Right cardiac atrium (tissue), 5 donors: ENCODE data around the gene TNNI3K. TPM values are rescaled to one million over a fixed set of nuclear protein-coding genes. Genes with fewer than 3 reads are reported as not detected.

Experiments used
- ATAC-seq, 2 donors: fragments of 200-7000 bp; cut with Tn5 transposase; one replicate each; pipeline versions ENCODE4 v1.8.0 to v1.9.1; 2020; ENCODE audit warnings: moderate library complexity in 2 of 2, mild to moderate bottlenecking in 1 of 2
- DNase-seq, 3 donors: peaks; one replicate each; pipeline ENCODE4 v3.0.0-alpha.2; 2020
- H3K27ac ChIP-seq: one replicate; pipeline ENCODE4 v1.5.1; 2013; ENCODE audit warnings: mild to moderate bottlenecking, low read length, control low read depth, moderate library complexity
- H3K27me3 ChIP-seq: one replicate; pipeline ENCODE4 v1.6.1; 2013; ENCODE audit not compliant: control insufficient read depth, insufficient read depth
- H3K4me1 ChIP-seq: one replicate; pipeline ENCODE4 v1.6.1; 2013; ENCODE audit warnings: low read length; ENCODE audit not compliant: control insufficient read depth, insufficient read depth
- H3K4me3 ChIP-seq: one replicate; pipeline ENCODE4 v1.5.1; 2013; ENCODE audit warnings: low read length, control low read depth
- H3K9me3 ChIP-seq: one replicate; pipeline ENCODE4 v1.6.1; 2013; ENCODE audit warnings: low read length; ENCODE audit not compliant: control insufficient read depth
- WGBS: extraction: QIAGEN DNeasy Blood & Tissue Kit; methylation state at CpG from one replicate; pipeline ENCODE4 v1.1.7; 2013; 5-methylcytosine and 5-hydroxymethylcytosine counted together
- intact Hi-C, 4 donors: fragments of 100-400 bp; cut with DNase I; formaldehyde crosslinking; loops; one replicate each; pipeline versions ENCODE4 v1.11.0 to v1.14.0; 2022 to 2023
- polyA plus RNA-seq: library from polyadenylated mRNA; stranded (reverse); fragments of 200-250 nt; gene quantifications from one replicate; pipeline ENCODE4 v1.2.3, GENCODE V29; 2013
- total RNA-seq, 4 donors: library from RNA; stranded (reverse); fragmentation: NEBNext Ultra II Directional; extraction: Animal tissue kit (Norgen Biotek cat#: 25700); gene quantifications; one replicate each; pipeline ENCODE4 v1.2.1, GENCODE V29; 2021
- donor health status: healthy with polysubstance abuse.
- donor health status: DM: no; HTN: yes; CAD: no.
- donor health status: DM: no; HTN: no; CAD: no.
- donor health status: DM: no; HTN: yes; CAD: no; lungs with severe emphysema.
- donor health status: DM: yes; HTN: yes; CAD: no.

Gene TNNI3K
- total and polyA plus RNA-seq, 5 donors = 34.3 to 78.4 (median 51.7) TPM

DNA sequence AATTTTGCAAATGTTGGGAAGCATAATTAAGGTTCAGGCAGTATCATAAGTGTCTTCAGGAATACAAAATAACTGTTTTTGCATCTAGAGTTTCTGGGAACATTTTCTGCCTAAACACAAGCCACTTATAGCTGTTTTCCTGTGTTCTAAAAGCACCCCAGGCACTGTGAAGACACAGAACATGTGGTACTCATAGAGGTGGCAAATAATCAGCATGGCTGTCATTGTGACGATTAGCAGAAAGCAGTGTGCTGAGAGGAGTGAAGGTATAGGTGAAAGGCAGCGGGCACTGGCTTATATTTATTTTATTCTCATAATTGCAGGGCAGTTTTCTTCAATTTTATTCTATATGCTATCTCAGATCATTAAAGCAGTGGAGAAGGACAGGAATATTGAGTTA is 157.7 kb downstream of the TNNI3K start:
- Histone ChIP-seq H3K9me3 (no peaks in the 10 kb centered on the region), H3K27ac (no peak overlapping the region), H3K4me3 (no peak overlapping the region), H3K4me1 (peaks cover 6% of the 10 kb centered on the region), H3K27me3 (no peaks in the 10 kb centered on the region)
- peak; percentile 46 to 68 for ATAC-seq
- DNase-seq = no peak
- 55% methylated on average over 2 of the region's 2 CpGs for WGBS
- intact Hi-C loops = no loop called here

DNA sequence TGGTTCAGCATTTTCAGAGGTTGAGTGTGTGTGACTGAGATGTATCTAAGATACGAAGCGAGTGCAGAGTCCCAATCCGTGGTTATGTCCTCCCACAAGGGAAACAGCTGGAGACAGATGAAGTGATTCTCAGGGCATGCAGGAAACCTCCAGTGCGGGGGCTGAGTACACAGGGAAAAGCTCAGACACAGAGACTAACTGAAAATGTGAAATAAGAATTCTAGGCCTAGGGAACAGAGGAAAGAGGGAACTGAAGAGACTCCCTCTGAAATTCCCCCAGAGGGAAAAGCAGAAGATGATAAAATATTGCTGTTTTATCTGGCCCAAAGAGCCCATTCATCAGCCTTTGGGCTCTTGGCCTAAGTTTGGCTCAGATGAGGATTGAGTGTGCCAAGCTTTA is 160.4 kb downstream of the TNNI3K start:
- Histone ChIP-seq H3K27me3 (no peaks in the 10 kb centered on the region), H3K9me3 (no peaks in the 10 kb centered on the region), H3K4me3 (no peak overlapping the region), H3K4me1 (peaks cover 6% of the 10 kb centered on the region), H3K27ac (no peak overlapping the region)
- WGBS = 21% methylated on average over 4 of the region's 4 CpGs
- ATAC-seq = peak in 1 of 2 donors; percentile 35
- DNase-seq = peak in 1 of 3 donors; percentile 8
- intact Hi-C loops = no loop called here

DNA sequence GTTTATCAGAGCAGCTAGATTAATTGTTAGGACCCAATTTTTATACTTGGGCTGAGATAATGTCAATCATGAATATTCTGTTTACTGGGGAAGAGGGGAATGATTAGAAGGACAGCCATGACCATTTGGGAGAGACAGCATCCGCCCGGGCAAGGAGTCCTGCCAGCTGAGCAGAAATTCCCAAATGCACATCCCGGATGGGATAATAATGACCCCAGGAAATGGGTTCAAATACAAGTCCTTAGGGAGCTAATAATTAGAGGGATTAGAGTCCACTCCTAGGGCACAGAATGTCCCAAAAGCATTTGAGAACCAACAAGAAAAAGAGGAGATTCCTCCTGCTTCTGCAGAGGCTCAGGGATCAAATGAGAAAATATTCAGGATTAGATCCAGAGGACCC is 161.3 kb downstream of the TNNI3K start:
- H3K4me3 ChIP-seq = no peak overlapping the region
- no peaks in the 10 kb centered on the region for H3K9me3 ChIP-seq
- DNase-seq = peak in 2 of 3 donors; percentile 40 to 45
- WGBS = 40% methylated on average over 3 of the region's 3 CpGs
- H3K4me1 ChIP-seq = peaks cover 6% of the 10 kb centered on the region
- H3K27ac ChIP-seq = no peak overlapping the region
- peak; percentile 35 to 58 for ATAC-seq
- intact Hi-C loops = no loop called here
- no peaks in the 10 kb centered on the region for H3K27me3 ChIP-seq

DNA sequence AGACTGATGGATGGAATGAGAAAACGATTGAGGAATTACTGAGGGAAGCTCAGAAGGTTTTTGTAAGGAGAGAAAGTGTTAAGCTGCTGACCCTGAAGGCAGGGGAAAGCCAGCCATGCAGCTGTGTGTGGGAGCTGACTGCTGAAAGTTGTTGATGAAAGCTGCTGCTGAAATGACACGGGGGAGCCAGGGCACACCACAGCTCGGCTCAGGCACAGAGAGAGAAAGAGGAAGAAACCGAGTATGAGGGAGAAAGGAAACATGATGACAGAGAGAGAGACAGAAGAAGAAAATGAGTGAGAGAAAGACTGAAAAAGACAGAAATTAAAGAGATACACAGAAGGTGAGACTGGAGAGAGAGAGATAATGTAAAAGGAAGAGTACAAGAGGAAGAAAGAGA is 161.7 kb downstream of the TNNI3K start:
- no peak overlapping the region for H3K4me3 ChIP-seq
- WGBS = 5% methylated on average over 4 of the region's 4 CpGs
- H3K4me1 ChIP-seq = peaks cover 6% of the 10 kb centered on the region
- peak; percentile 52 to 72 for ATAC-seq
- H3K27me3 ChIP-seq = no peaks in the 10 kb centered on the region
- DNase-seq = peak; percentile 15 to 73 (median 65)
- no peaks in the 10 kb centered on the region for H3K9me3 ChIP-seq
- H3K27ac ChIP-seq = peak overlapping the region; percentile 34
- intact Hi-C loops = no loop called here

GRCh38 chr1:74399249-74399648 is 164.1 kb downstream of the TNNI3K start:
- ATAC-seq = no peak
- no peak overlapping the region for H3K27ac ChIP-seq
- no peak overlapping the region for H3K4me3 ChIP-seq
- DNase-seq = no peak
- H3K9me3 ChIP-seq = no peaks in the 10 kb centered on the region
- 96% methylated on average over 5 of the region's 5 CpGs for WGBS
- H3K27me3 ChIP-seq = no peaks in the 10 kb centered on the region
- intact Hi-C loops = no loop called here
- H3K4me1 ChIP-seq = peaks cover 6% of the 10 kb centered on the region

DNA sequence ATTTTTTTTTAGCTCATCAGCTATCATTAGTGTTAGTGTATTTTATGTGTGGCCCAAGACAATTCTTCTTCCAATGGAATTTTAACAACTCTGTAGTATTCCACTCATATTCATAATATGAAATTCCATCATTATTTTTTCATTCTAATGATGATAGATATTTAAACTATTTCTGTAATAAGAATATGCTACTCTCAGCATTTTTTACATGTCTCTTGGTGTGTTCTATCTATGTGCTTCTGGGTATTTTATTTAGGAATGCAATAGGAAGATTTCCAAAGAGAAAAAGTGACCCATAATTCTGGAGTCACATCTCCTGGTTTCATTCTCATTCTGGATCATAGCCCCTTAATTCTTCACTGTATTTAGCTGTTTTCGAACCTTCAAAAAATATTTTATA is 167.7 kb downstream of the TNNI3K start:
- H3K4me1 ChIP-seq = no peaks in the 10 kb centered on the region
- intact Hi-C loops = no loop called here
- DNase-seq (no peak), ATAC-seq (no peak)
- no peak overlapping the region for H3K27ac ChIP-seq
- H3K4me3 ChIP-seq = no peak overlapping the region
- no peaks in the 10 kb centered on the region for H3K27me3 ChIP-seq
- WGBS = 86% methylated on average over 1 of the region's 1 CpG
- H3K9me3 ChIP-seq = no peaks in the 10 kb centered on the region

- no peaks in the 10 kb centered on the region for H3K9me3 ChIP-seq
- no peaks in the 10 kb centered on the region for H3K27me3 ChIP-seq
- DNase-seq (no peak), ATAC-seq (no peak)
- no peak overlapping the region for H3K4me3 ChIP-seq
- no peaks in the 10 kb centered on the region for H3K4me1 ChIP-seq
- H3K27ac ChIP-seq = no peak overlapping the region
- intact Hi-C loops = no loop called here
- 84% methylated on average over 1 of the region's 1 CpG for WGBS
These were observed 168.4 kb downstream of the TNNI3K start for GRCh38 chr1:74403606-74404005.

GRCh38 chr1:74406759-74407158 is 171.6 kb downstream of the TNNI3K start:
- ATAC-seq (no peak), DNase-seq (no peak)
- Histone ChIP-seq H3K4me3 (no peak overlapping the region), H3K9me3 (no peaks in the 10 kb centered on the region), H3K27ac (no peak overlapping the region), H3K27me3 (no peaks in the 10 kb centered on the region), H3K4me1 (no peaks in the 10 kb centered on the region)
- 19% methylated on average over 2 of the region's 2 CpGs for WGBS
- intact Hi-C loops = no loop called here

DNA sequence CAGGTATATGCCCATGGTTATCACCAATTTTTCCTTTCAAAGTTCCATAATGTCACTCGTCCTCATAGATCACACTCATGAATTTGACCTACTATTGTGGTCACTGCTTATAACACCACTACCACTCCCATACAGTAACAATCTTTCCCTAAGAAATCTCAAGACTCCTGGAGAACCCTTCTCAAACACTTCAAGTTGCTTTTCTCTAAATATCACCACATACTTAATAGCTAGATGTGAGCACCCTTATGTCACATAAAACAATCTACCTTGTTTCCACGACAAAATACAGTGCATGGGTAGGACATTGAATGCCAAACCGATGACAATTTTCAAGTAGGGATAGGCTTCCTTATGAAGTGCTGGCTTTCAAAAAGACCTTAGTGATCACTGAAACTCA is 172.7 kb downstream of the TNNI3K start:
- no peak overlapping the region for H3K27ac ChIP-seq
- WGBS = 86% methylated on average over 3 of the region's 3 CpGs
- H3K9me3 ChIP-seq = no peaks in the 10 kb centered on the region
- H3K4me3 ChIP-seq = no peak overlapping the region
- no peaks in the 10 kb centered on the region for H3K27me3 ChIP-seq
- ATAC-seq (no peak), DNase-seq (no peak)
- no peaks in the 10 kb centered on the region for H3K4me1 ChIP-seq
- intact Hi-C loops = no loop called here

DNA sequence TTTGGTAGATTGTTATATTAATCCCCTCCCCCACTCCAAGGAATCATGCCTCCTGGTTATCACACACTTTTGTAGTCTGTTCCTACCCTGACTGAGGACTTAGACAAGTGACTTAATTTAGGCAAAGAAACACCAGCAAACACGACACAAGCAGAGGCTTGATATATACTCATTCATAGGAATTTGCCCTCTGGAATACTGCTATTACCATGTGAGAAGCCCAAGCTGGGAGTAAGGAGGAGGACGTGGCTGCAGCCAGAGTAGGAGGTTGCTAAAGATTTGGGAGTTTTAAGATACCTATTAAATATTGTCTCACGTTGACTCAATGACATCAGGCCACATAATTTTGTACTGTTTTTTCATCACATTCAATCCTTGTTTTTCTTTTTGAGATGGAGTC is 177.1 kb downstream of the TNNI3K start:
- intact Hi-C loops = no loop called here
- Histone ChIP-seq H3K27ac (no peak overlapping the region), H3K4me3 (no peak overlapping the region), H3K27me3 (no peaks in the 10 kb centered on the region), H3K9me3 (no peaks in the 10 kb centered on the region), H3K4me1 (no peaks in the 10 kb centered on the region)
- no peak for DNase-seq
- 48% methylated on average over 3 of the region's 3 CpGs for WGBS
- ATAC-seq = no peak

DNA sequence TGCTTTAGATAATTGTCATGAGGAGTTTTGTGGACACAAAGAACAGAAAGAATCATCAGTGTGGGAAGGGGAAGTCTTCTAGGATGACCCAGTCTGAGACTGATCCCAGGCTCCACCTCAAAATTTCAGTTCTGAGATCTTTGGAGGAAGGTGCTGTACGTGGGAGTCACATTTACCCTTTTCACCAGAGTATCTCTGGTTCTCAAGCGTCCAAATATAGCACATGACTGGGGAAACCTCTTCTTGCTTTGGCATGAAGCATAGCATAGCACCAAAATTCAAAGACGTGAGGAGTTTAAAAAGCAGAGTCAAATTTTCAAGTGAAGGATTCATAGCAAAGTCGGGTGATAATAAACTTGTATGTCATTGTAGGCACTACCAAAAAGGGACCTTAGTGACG is 180.7 kb downstream of the TNNI3K start:
- ATAC-seq (peak; percentile 49 to 57), DNase-seq (no peak)
- Histone ChIP-seq H3K27me3 (no peaks in the 10 kb centered on the region), H3K4me3 (no peak overlapping the region), H3K4me1 (no peaks in the 10 kb centered on the region), H3K27ac (no peak overlapping the region), H3K9me3 (no peaks in the 10 kb centered on the region)
- intact Hi-C loops = no loop called here
- WGBS = 45% methylated on average over 5 of the region's 5 CpGs

GRCh38 chr1:74419611-74420010 is 184.4 kb downstream of the TNNI3K start:
- no peak for ATAC-seq
- intact Hi-C loops = no loop called here
- Histone ChIP-seq H3K4me1 (peaks cover 1% of the 10 kb centered on the region), H3K27me3 (no peaks in the 10 kb centered on the region), H3K4me3 (no peak overlapping the region), H3K27ac (no peak overlapping the region), H3K9me3 (no peaks in the 10 kb centered on the region)
- no peak for DNase-seq
